HG03354 (cell line): Measurements from ENCODE around the gene GOLGA6L24.
"Not testable (repeated sequence)": the region's sequence is repeated elsewhere in the genome, so short reads cannot be mapped to it uniquely, and the experiment has no call there.

Experiments
- ATAC-seq: cut with Tn5 transposase; IDR thresholded peaks from one replicate; pipeline ENCODE4 v1.9.1; 2021; ENCODE audit warnings: mild to moderate bottlenecking; ENCODE audit not compliant: unreplicated experiment, poor library complexity, severe bottlenecking

The GOLGA6L24 gene, protein sequence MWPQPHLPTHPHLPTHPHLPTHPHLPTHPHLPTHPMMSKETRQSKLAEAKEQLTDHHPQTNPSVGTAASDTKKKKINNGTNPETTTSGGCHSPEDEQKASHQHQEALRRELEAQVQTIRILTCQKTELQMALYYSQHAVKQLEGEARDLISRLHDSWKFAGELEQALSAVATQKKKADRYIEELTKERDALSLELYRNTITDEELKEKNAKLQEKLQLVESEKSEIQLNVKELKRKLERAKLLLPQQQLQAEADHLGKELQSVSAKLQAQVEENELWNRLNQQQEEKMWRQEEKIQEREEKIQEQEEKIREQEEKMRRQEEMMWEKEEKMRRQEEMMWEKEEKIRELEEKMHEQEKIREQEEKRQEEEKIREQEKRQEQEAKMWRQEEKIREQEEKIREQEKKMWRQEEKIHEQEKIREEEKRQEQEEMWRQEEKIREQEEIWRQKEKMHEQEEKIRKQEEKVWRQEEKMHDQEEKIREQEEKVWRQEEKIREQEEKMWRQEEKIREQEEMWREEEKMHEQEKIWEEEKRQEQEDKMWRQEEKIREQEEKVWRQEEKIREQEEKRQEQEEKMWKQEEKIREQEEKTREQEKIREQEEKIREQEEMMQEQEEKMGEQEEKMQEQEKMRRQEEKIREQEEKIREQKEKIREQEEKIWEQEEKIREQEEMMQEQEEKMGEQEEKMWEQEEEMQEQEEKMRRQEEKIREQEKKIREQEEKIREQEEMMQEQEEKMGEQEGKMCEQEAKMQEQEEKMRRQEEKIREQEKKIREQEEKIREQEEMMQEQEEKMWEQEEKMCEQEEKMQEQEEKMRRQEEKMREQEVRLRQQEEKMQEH

GRCh38 chr15:28357984-28358383 lies at the start of gene GOLGA6L24:
TSS of gene GOLGA6L24 (minus strand) at chr15:28358084. CDS start at chr15:28358023, 61 bp downstream.
- ATAC-seq = not testable (repeated sequence)

DNA sequence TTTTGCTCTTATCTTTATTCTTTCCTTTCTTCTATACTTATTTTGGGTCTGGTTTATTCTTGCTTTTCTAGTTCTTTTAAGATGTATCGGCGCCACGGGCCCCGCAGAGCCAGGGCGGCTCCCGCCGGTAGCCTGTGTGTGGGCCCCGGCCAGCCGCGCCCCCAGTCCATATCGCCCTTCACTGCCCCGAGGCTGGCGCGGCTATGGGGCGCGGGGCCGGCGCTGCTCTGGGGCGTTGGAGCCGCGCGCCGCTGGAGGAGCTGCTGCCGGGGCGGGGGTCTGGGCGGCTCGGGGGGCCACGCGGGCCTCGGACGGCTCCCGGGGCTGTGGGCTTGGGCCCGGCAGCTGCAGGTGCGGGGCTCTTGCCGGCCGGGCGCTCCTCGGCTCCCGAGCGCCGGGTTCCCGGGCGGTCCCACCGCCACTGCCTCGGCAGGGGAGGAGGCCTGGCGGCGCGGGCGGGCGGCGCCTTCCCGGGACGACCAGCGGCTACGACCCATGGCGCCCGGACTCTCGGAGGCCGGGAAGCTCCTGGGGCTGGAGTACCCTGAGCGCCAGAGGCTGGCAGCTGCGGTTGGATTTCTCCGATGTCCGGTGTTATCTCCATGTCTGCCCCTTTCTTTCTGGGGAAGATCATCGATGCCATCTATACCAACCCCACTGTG lies 45.0 kb upstream of the GOLGA6L24 start:
- not testable (repeated sequence) for ATAC-seq

DNA sequence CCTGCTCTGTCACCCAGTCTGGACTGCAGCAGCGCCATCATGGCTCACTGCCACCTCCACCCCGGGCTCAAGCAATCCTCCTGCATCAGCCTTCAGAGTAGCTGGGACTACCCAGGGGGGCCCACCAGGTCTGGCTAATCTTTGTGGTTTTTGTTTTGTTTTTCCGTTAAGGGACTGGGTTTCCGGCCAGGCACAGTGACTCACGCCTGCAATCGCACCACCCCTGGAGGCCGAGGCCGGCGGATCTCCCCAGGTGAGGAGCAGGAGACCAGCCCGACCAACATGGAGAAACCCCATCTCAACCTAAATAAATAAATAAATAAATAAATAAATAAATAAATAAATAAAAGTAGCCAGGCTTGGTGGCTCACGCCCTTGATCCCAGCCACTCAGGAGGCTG lies 38.1 kb upstream of the GOLGA6L24 start:
- not testable (repeated sequence) for ATAC-seq

DNA sequence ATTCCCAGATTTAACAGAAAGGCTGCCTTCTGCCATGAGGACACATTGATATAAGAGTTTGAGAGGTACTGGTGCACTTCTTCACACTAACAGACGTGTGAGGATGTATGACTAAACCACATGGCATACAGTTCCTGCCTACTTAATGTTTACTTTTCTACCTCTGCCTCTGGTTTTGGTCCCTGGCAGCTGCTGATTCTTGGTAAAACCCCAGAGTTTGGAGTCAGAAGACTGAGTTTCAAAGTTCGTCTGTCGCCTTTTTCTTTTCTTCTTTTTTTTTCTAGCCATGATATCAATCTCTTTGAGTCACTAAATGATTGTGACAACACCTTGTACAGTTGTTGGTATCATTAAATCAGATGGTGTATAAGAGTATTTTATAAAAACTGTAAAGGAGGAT lies 22.2 kb upstream of the GOLGA6L24 start:
- not testable (repeated sequence) for ATAC-seq

DNA sequence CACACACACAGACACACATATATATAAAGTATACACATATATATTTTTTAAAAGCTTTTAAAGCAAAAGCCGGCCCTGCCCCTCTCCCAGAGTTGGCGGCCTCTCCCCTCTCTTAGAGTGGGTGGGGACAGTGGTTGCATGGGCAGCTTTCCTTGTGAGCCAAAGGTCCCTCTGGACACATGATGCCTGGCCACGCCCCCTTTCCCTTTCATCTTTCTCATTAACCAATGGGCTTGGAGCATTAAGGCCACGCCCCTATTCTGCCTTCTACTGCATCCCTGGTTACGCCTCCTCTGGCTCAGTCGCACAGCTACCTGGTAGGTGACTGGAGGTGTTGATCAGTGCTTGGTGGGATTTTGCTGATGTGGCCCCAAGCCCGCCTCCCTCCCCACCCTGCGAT lies 20.5 kb upstream of the GOLGA6L24 start, which contains the start of gene GOLGA8F:
Gene GOLGA8F, plus strand, starts transcription at position 301 of the 400 bp plus-strand sequence. Its CDS starts 98 bp downstream, at position 399.
- not testable (repeated sequence) for ATAC-seq

GRCh38 chr15:28365502-28365901 lies 7.6 kb upstream of the GOLGA6L24 start:
- not testable (repeated sequence) for ATAC-seq

- ATAC-seq = not testable (repeated sequence)
Observed at GRCh38 chr15:28322129-28322588, 35.7 kb downstream of the GOLGA6L24 start, which contains the start of gene HERC2. TSS of gene HERC2 (minus strand) at chr15:28322179. CDS start at chr15:28321433, 746 bp downstream.

GRCh38 chr15:28321358-28322078 lies 36.4 kb downstream of the GOLGA6L24 start:
- not testable (repeated sequence) for ATAC-seq

GRCh38 chr15:28319725-28320124 lies 38.2 kb downstream of the GOLGA6L24 start:
- ATAC-seq = not testable (repeated sequence)

- not testable (repeated sequence) for ATAC-seq
Observed at GRCh38 chr15:28318828-28319227, 39.1 kb downstream of the GOLGA6L24 start.

- not testable (repeated sequence) for ATAC-seq
Observed at GRCh38 chr15:28318122-28318521, 39.8 kb downstream of the GOLGA6L24 start.

DNA sequence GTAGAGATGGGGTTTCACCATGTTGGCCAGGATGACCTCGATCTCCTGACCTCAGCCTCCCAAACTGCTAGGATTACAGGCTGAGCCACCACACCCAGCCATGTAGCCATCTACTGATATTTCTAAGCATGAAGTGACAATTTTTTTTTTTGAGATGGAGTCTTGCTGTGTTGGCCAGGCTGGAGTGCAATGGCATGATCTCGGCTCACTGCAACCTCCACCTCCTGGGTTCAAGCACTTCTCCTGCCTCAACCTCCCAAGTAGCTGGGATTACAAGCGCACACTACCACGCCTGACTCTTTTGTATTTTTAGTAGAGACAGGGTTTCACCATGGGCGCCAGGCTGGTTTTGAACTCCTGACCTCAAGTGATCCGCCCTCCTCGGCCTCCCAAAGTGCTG lies 40.9 kb downstream of the GOLGA6L24 start:
- ATAC-seq = not testable (repeated sequence)

DNA sequence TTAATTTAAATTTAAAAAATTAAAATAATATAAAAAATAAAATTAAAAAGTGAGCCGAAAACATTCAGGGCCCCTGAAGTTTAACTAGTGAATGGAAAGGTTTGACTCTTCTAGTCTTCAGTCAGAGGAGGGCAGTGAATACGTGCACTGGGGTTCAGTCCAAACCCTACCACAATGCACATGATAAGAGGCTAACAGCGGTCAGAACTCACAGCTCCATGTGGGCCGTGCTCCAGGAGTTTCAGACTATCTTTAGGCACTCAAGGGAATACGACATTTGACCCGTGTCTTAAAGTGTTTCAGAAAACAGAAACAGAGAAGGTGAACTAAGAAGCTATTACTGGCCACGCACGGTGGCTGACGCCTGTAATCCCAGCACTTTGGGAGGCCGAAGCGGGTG lies 47.4 kb downstream of the GOLGA6L24 start:
- not testable (repeated sequence) for ATAC-seq

GRCh38 chr15:28308718-28309117 lies 49.2 kb downstream of the GOLGA6L24 start:
- ATAC-seq = not testable (repeated sequence)
